Psoas muscle (tissue), 8 donors: ENCODE measurements around the gene GRIP1. TPM values are rescaled to one million over a fixed set of nuclear protein-coding genes. Genes with fewer than 3 reads are reported as not detected.

Experiments used
- ATAC-seq, 4 donors: fragments of 200-7000 bp; cut with Tn5 transposase; one replicate each; pipeline ENCODE4 v1.9.1; 2020; ENCODE audit warnings: moderate library complexity in 3 of 4, mild to moderate bottlenecking in 2 of 4
- DNase-seq, 2 donors: peaks; one replicate each; pipeline ENCODE4 v3.0.0-alpha.2; 2020
- H3K27ac ChIP-seq: fragments of 200-600 bp; one replicate; pipeline ENCODE4 v1.8.0; 2022
- H3K27me3 ChIP-seq, 3 donors: fragments of 200-600 bp in 1 of 3; one replicate each; pipeline versions ENCODE4 v1.6.1 to v1.8.0; 2013 to 2022; ENCODE audit warnings: low read length in 2 of 3, mild to moderate bottlenecking in 2 of 3, moderate library complexity in 1 of 3; ENCODE audit not compliant: insufficient read depth in 3 of 3
- H3K36me3 ChIP-seq, 2 donors: fragments of 200-600 bp in 1 of 2; one replicate each; pipeline versions ENCODE4 v1.6.1 to v1.8.0; 2013 to 2022; ENCODE audit warnings: low read depth in 1 of 2, mild to moderate bottlenecking in 1 of 2, moderate library complexity in 1 of 2; ENCODE audit not compliant: insufficient read depth in 1 of 2
- H3K4me1 ChIP-seq: fragments of 200-600 bp; one replicate; pipeline ENCODE4 v1.8.0; 2022
- H3K4me3 ChIP-seq: fragments of 200-600 bp; one replicate; pipeline ENCODE4 v1.8.0; 2022; ENCODE audit warnings: mild to moderate bottlenecking
- H3K9me3 ChIP-seq: fragments of 200-600 bp; one replicate; pipeline ENCODE4 v1.8.0; 2022
- CTCF ChIP-seq: fragments of 200-600 bp; IDR thresholded peaks from one replicate; pipeline ENCODE4 v1.8.0; 2022; ENCODE audit warnings: antibody characterized with exemption
- WGBS, 3 donors: extraction: QIAGEN DNeasy Blood & Tissue Kit; methylation state at CpG; one replicate each; pipeline versions ENCODE4 v1.1.6 to v1.1.7; 2013; 5-methylcytosine and 5-hydroxymethylcytosine counted together
- intact Hi-C, 2 donors: fragments of 100-400 bp; cut with DNase I; formaldehyde crosslinking; loops; one replicate each; pipeline versions ENCODE4 v1.11.0 to v1.14.2; 2022
- polyA plus RNA-seq, 3 donors: library from polyadenylated mRNA; stranded (reverse); fragments of 200-250 nt; gene quantifications; one replicate each; pipeline ENCODE4 v1.2.3, GENCODE V29; 2013
- total RNA-seq, 4 donors: library from RNA; stranded (reverse); fragmentation: NEBNext Ultra II Directional in 2 of 4; extraction: Animal tissue kit (Norgen Biotek cat#: 25700) in 2 of 4; gene quantifications; one replicate each; pipeline versions ENCODE4 v1.2.1 to v1.2.4, GENCODE V29; 2021 to 2023
- donor health status: healthy with polysubstance abuse.
- donor health status: DM: no; HTN: no; CAD: no; lungs with moderate emphysema.
- donor health status: Bipolar disorder and iron deficiency.
- donor health status: healthy.
- donor health status: DM: yes; HTN: yes; CAD: no.
- donor health status: DM: no; HTN: no; CAD: no.
- donor health status: DM: no; HTN: no; CAD: no.
- donor health status: DM: yes; HTN: yes; CAD: no.

The GRIP1 gene
- total and polyA plus RNA-seq, 7 donors: 0.05 to 4.1 (median 1.6) TPM

- 58 to 68% (median 66%) methylated on average over 5 of the region's 5 CpGs for WGBS, 3 donors
- Histone ChIP-seq H3K4me3 (no peak overlapping the region), H3K9me3 (no peaks in the 10 kb centered on the region), H3K27ac (no peak overlapping the region), H3K4me1 (no peaks in the 10 kb centered on the region), H3K36me3 (no peaks in the 10 kb centered on the region), H3K27me3 (no peaks in the 10 kb centered on the region)
- ATAC-seq (no peak), DNase-seq (no peak)
- intact Hi-C loops: no loop called here
- TF ChIP-seq CTCF: no peak
Observed at GRCh38 chr12:66647034-66647691, 31.7 kb downstream of the GRIP1 start.

GRCh38 chr12:66644151-66644550 lies 34.7 kb downstream of the GRIP1 start:
- no peak for TF ChIP-seq CTCF
- ATAC-seq: no peak
- Histone ChIP-seq H3K36me3 (no peaks in the 10 kb centered on the region), H3K4me3 (no peak overlapping the region), H3K27me3 (no peaks in the 10 kb centered on the region), H3K4me1 (no peaks in the 10 kb centered on the region), H3K9me3 (no peaks in the 10 kb centered on the region), H3K27ac (no peak overlapping the region)
- intact Hi-C loops: no loop called here
- WGBS, 3 donors: 86 to 94% (median 93%) methylated on average over 1 of the region's 1 CpG
- DNase-seq: no peak

GRCh38 chr12:66640691-66641460 lies 38.0 kb downstream of the GRIP1 start:
- Histone ChIP-seq H3K36me3 (no peaks in the 10 kb centered on the region), H3K4me3 (no peak overlapping the region), H3K9me3 (no peaks in the 10 kb centered on the region), H3K27ac (no peak overlapping the region), H3K27me3 (no peaks in the 10 kb centered on the region), H3K4me1 (no peaks in the 10 kb centered on the region)
- DNase-seq (no peak), ATAC-seq (no peak)
- WGBS, 3 donors: 52 to 68% (median 55%) methylated on average over 2 of the region's 2 CpGs
- no peak for TF ChIP-seq CTCF
- intact Hi-C loops: no loop called here

- DNase-seq (no peak), ATAC-seq (no peak)
- WGBS, 3 donors: 85 to 90% (median 87%) methylated on average over 2 of the region's 2 CpGs
- no peaks in the 10 kb centered on the region for H3K36me3 ChIP-seq
- H3K4me1 ChIP-seq: no peaks in the 10 kb centered on the region
- no peak overlapping the region for H3K27ac ChIP-seq
- H3K4me3 ChIP-seq: no peak overlapping the region
- TF ChIP-seq CTCF: no peak
- H3K27me3 ChIP-seq: no peaks in the 10 kb centered on the region
- H3K9me3 ChIP-seq: no peaks in the 10 kb centered on the region
- intact Hi-C loops: no loop called here
Observed at GRCh38 chr12:66638666-66639065, 40.2 kb downstream of the GRIP1 start.
